Measurements from ENCODE around the gene HSF2BP.
"Not testable (repeated sequence)": the region's sequence is repeated elsewhere in the genome, so short reads cannot be mapped to it uniquely, and the experiment has no call there.

The HSF2BP gene

DNA sequence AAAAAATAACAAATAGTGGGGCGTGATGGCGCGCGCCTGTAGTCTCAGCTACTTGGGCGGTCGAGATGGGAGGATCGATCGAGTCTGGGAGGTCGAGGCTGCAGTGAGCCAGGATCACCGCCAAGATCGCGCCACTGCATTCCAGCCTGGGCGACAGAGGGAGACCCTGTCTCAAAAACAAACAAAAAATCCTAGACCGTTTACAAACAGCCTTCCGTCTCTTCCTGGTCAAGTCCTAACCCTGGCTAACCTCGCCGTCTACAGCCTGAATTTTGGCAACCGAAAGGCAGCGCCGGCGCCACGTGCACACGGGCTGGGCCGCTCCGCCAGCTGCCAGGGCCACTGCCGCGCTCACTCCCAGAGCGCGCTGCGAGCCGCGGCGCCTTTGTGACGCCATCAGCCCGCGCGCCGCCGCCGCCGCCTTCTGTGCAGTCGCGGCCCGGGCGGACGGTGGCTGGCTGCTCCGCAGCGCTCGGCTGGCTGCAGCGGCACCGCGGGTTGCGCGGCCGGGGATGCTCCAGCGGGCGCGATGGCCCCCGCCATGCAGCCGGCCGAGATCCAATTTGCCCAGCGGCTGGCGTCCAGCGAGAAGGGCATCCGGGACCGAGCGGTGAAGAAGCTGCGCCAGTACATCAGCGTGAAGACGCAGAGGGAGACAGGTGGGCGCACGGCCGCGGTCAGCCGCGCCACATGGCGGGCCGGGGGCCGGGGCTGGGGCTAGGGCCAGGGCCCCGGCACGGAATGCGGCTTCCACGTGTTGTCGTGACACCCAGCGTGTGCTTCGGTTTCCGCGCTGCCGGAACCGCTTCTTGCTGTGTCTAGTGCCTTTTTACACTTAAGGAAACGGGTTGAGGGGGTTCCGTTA lies at the start of gene HSF2BP, which contains the start of gene RRP1B:
Gene HSF2BP, minus strand, starts transcription at position 353 of the 865 bp plus-strand sequence. CDS start 1,392 bp downstream, outside the sequence.
Gene RRP1B, plus strand, starts transcription at position 425 of the 865 bp plus-strand sequence. Its CDS starts 105 bp downstream, at position 530.
- peak; percentile 68 for DNase-seq

DNA sequence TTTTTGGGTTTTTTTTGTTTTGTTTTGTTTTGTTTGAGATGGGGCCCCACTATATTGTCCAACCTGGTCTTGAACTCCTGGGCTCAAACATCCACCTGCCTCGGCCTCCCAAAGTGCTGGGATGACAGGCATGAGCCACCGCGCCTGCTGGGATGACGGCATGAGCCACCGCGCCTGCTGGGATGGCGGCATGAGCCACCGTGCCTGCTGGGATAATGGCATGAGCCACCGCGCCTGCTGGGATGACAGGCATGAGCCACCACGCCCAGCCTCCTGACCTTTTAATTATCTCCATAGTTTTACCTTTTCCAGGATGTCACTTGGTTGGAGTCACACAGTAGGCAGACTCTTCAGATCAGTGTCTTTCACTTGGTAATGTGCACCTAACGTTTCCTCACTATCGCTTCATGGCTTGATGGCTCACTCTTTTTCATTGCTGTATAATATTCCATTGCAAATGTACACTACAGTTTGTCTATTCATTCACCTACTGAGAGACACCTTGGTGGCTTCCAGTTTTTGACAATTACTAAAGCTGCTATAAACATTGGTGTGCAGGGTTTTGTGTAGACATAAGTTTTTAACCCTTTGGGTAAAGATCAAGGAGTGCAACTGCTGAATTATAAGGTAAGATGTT lies 49.6 kb upstream of the HSF2BP start:
- DNase-seq, result no peak

DNA sequence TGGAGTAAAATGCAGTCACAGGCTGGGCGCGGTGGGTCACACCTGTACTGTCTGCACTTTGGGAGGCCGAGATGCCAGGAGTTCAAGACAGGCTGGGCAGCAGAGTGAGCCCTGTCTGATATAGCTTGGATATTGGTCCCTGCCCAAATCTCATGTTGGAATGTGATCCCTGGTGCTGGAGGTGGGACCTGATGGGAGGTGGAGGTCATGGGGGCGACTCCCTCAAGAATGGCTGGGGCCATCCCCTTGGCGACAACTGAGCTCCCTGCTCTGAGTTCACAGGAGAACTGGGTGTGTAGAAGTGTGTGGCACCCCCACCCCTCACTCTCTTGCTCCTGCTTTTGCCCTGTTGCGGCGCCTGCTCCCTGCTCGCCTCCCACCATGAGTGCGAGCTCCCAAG lies 48.2 kb upstream of the HSF2BP start:
- DNase-seq, result no peak

DNA sequence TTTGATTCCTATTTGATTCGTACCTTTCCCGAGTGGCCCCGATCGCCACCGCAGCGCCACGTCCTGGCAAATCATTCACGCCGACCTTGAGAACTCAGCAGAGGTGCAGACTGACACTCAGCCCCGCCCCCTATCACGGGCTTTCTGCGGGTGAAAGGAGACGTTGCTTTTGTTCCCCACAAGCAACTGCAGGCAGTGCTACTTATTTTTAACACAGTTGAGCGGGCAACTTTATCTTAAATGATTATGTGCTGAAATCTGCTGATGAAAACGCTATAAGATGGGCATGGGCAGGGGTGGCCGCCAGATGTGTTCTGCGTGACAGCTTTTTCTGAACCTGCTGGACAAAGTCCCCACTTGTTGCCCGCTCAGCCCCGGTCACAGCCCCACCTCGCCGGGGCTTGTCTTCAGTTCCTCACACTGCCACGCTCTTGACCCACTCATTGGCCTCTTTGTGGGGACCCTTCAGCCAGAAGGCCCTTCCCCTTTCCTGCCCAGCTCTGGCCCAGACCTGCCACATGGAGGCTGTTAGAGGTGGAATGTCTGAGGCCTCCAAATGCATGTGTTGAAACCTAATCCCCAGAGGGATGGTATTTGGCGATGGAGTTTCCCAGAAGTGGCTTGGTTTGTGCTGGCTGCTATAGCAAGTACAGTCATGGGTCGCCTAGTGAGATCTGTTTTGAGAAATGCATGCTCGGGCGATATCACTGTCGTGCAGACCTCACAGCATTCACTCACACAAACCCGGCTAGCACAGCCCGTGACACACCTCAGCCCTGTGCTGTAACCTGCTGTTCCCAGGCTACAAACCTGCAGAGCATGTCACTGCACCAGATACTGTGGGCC lies 44.0 kb upstream of the HSF2BP start:
- no peak for DNase-seq

DNA sequence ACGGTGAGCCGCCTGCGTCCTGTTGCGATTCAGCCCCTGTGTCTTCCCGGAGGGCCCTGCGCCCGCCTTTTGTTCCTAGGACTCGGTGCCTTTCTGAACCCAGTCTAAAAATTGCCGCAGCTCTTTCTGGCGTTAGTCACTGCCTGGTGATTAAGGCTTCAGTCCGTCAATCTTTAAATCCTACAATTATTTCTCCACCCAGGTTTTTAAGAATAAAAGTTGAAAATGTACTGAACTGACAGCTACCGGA lies 43.4 kb upstream of the HSF2BP start:
- no peak for DNase-seq

DNA sequence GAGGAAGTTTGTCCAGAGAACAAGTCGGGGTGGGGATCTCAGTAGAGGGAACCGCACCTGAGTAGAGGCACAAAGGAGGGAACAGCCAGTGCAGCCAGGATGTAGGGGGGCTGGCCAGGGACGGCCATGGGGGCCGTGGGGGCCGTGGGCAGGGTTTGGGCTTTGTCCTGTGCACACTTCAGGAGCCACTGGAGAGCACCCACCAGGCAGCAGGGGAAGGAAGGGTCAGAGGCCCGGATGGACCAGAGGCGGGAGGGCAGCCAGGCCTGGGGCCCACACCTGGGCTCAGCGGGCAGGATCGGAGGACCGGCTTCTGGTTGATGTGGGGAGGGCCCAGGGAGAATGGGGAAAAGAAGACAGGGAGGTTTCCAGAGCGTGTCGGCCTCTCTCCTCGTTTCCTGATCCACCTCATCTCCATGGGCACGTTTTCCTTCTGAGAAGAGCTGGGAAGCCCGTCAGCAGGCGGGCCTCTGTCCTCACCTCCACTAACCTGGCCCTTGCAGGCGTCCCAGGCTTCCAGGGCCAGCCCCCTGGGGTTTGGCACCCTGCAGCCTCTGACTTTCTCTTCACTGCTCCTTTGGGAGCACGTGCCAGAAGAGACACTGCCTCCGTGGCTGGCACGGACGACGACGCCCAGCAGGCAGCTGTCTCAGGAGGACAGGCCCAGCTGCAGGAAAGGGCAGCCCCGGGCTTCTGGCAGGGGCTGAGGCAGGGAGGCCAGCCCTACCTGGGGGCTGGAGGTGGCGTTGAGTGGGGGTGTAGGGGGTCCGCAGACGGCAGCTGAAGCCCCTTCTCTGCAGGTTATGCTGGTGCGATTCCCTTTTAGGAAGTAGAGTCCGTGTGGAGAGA lies 42.9 kb upstream of the HSF2BP start:
- no peak for DNase-seq

DNA sequence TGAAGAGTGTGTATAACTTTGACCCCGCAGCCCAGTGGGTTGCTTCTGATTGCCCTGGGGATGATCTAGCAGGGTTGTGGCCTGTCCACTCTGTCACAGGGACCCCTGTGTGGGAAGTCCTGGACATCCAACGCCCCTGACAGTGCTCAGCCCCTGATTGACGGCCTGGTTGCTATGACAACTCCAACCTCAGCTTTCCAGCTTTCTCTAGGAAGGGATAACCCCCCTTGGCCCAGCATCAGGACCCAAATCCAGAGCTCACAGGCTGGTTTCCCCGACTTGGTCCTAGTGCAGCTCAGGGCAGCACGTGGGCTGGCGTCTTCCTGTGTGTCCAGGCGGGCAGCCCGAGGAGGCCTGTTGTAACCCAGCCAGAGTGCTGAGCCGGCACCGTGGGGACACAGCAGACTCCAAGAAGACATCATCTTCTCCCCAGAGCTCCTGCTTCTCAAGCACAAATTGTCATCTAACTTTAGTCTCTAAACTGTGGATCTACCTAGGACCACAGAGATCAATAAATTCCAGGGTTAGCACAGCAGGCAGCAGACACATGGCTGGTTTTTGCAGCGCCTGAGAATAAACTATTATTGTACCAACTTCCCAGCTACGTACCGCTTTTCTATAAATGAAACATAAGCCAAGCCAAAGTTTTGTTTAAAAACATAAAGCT lies 40.8 kb upstream of the HSF2BP start:
- DNase-seq, result no peak

DNA sequence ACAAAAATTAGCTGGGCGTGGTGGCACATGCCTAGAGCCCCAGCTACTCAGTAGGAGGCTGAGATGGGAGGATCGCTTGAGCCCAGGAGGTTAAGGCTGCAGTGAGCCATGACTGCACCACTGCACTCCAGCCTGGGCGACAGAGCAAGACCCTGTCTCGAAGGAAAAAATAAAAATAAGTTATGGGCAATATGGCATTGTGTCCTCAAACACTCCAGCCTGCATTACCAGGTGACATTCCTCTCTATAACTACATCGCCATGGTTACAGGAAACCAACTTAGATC lies 40.1 kb upstream of the HSF2BP start:
- DNase-seq, result not testable (repeated sequence)

DNA sequence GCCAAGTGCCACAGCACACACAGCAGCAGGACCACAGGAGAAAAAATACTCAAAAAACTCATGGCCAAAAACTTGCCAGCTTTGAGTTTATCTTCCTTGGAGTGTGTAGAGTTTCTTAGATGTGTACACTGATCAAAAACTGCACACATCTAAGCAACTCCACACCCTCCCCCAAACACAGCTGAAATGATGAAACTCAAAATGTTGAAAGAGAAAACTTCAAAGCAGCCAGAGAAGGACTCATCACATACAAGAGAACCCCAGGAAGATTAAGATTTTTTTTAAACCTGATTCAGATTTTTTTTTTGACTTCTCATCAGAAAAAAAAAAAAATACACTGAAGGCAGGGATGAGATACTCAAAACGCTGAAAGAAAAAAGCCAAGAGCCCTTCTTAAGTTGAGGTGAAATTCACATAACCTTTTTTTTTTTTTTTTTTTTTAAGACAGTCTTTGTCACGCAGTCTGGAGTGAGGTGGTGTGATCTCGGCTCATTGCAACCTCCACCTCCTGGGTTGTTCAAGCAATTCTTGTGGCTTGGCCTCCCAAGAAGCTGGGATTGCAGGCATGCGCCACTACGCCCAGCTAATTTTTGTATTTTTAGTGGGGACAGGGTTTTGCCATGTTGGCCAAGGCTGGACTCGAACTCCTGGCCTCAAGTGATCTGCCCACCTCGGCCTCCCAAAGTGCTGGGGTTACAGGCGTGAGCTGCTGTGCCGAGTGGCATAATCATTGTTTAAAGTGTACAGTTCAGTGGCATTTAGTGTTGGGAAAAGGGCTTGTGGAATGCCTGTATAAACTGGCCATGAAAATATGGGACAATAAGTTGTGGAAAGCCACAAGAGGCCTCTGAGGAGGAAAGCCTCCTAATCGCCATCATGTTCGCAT lies 38.7 kb upstream of the HSF2BP start:
- no peak for DNase-seq

DNA sequence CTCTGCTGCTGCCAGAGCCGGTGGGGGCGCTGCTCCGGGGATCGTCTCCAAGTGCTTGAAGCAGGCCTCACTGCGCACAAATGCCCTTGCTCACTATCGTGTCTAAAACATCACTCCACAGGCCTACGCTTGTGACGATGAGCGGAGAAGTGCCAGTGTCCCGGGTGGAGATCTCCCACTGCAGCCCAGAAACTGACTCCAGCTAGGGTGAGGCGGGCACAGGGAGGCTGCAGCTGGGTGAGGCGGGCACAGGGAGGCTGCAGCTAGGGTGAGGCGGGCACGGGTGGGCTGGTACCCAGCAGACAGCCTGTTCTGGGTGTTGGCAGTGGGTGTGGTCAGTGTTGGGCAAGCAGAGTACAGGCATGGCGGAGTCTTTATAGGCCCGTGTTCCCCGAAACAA lies 36.9 kb upstream of the HSF2BP start:
- no peak for DNase-seq

DNA sequence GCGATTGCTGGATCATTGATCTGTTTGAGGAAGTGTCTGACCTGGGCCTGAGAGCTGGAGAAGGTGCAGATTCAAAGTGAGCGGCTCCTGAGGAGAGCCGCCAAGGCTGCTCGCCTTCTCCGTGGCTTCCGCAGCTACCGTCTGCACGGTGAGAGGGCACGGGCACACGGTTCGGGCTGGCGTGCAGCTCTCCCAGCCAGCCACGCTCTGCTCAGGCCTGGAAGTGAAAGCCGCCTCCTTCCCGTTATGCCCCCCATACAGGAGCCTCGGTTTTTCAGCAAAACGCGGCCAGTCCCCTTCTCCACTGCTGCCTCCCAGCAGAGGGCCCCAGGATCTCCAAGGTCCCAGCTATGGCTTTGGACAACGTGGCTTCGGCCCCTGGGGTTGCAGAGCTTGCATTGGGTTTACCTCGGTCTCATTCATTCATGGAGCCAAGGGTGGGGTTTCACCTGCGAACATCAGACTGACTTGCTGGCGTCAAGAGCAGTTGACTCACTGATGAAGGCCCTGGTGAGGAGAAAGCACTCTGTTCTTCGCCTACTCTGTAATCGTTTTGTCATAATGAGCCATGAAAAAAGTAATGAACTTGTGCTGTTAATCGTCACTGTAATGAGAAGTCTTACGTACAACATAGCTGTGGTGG lies 35.3 kb upstream of the HSF2BP start:
- no peak for DNase-seq

DNA sequence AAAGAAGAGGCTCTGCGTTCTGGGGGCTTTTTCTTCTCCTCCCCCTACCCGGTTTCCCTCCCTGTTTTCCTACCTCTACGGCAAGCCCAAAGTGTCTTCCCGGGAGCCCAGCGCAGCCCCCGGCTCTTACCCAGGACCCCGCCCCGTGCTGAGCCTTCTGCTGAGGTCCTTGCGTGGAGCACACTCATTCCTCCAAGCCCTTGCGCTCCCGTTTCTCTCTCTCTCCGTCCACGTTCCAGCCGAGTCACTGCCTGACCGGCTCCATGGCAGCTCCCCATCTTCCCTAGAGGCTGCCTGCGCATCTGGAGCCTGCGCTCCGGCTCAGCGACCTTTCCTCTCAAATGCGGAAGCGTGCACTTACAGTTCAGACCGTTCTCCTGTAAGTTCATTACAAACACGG lies 34.7 kb upstream of the HSF2BP start:
- no peak for DNase-seq

DNA sequence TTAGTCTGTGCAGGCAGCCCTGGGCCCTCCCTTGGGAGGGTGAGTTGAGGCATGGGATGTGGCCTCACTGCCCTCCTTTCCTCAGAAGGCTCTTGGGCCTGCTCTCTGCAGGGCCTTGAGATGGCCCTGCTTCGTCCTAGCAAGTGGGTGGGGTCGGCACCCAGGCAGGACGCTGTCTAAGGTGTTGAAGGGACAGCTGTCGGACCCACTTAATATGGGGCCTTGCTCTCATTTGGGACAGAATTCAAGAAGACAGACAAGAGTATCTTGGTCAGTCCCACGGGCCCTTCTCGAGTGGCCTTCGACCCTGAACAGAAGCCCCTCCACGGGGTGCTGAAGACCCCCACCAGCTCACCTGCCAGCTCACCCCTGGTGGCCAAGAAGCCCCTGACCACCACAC lies 33.7 kb upstream of the HSF2BP start:
- no peak for DNase-seq

DNA sequence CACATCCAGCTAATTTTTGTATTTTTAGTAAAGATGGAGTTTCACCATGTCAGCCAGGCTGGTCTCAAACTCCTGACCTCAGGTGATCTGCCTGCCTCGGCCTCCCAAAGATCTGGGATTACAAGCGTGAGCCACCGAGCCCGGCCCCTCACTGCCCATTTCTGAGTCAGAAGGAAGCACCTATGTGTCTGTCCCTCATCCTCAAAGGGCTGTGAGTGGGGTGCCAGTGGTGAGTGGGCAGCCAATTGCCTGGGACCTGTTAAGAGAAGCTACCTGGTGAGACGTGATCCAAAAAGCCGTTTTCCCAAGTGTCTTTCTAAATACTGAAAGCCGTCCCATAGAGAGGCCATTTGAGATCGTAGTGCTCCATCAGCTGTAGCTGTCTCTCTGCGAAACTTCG lies 32.5 kb upstream of the HSF2BP start:
- no peak for DNase-seq

DNA sequence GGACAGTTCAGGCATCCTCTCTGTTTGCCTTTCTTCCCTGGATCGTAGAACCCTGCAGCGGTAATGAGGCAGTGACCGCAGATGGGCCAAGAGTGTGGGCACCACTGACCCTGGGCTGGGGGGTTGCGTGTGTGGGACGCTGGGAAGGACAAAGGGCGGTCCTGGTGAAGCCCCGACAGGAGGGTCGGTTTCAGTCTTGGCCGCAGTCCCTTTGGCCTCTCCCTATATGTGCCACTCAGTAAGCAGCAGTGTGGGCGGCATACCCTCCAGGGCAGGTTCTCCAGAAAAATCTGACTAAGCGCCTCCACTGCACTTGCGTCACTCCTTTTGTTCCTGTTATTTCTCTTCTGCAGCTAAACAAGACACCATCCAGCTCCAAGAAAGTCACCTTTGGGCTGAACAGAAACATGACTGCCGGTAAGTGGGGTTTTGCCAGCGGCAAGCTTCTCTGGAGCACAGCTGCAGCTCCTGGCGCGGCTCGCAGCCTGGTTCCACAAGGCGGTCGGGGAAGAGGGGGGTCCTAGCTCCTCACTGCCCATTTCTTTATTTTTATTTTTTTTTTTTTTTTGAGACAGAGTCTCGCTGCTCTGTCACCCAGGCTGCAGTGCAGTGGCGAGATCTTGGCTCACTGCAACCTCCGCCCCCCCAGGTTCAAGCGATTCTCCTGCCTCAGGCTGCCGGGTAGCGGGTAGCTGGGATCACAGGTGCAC lies 32.0 kb upstream of the HSF2BP start:
- no peak for DNase-seq

DNA sequence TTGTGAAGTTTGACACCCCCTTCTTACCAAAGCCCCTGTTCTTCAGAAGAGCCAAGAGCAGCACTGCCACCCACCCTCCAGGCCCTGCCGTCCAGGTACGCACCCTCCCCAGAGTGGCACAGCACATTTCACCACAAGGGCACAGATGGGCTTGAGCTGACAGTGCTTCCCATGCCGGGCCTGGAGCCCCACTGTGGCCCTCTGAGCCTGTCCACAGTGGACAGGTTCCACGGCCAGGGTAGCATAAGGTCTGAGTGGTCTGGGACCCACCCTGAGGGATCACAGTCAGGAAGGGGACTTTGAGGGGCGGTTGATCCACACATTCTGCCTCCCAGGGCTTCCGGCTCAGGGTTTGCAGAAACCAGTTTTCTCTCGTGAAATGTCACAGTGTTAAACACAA lies 31.1 kb upstream of the HSF2BP start:
- no peak for DNase-seq

DNA sequence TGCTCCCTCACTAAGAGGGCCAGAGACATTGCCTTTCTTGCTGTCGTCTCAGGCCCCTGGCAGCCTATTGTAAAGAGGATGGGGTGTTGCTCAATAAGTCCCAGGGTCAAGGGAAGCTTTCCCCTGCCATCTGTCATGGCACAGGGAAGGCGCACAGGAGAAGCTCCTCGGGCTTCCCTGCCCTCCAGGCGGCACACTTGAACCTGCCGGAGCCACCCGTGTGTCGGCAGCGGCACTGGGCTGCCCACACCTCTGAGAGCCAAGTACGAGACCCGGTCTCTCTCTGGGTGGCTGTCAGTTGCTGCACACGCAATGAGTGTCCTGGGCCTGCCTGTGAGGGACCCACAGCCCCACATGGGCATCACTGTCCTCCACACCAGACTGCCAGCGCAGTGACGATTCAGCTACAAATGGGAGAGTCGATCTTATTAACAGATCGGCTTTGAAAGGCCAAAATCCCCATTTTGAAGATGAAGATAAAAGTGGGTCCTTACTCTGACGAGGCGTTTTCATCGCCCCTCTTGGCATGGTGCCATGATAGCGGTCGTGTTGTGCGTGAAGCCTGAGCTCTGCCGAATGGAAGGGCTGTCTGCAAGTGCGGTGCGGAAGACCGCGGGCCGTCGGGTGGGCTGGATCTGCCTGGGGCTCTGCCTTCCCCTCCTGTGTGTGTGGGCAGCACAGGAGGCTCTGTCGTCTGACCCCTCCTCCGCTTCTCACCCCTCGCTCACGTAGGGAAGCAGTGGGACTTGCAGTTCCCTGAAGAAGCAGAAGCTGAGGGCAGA lies 30.5 kb upstream of the HSF2BP start:
- DNase-seq, result no peak

DNA sequence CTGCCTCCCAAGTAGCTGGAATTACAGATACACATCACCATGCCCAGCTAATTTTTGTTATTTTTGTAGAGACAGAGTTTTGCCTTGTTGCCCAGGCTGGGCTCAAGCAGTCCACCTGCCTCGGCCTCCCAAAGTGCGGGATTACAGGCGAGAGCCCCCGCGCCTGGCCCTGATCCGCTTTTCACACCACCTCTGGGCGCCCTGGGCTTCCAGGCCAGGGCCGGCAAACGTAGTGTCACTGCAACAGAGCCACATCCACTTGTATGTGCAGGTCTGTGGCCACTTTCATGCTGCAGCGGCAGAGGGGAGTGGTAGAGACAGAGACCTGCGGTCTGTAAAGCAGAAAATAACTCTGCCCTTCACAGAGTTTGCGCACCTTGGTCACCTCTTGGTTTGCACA lies 29.6 kb upstream of the HSF2BP start:
- DNase-seq, result no peak

Measured in activated gamma-delta T cell treated with Interleukin-2 at 50 U/mL for 16 hours (primary cell).